Measurements from ENCODE around the gene SAP30BP.

The SAP30BP gene

DNA sequence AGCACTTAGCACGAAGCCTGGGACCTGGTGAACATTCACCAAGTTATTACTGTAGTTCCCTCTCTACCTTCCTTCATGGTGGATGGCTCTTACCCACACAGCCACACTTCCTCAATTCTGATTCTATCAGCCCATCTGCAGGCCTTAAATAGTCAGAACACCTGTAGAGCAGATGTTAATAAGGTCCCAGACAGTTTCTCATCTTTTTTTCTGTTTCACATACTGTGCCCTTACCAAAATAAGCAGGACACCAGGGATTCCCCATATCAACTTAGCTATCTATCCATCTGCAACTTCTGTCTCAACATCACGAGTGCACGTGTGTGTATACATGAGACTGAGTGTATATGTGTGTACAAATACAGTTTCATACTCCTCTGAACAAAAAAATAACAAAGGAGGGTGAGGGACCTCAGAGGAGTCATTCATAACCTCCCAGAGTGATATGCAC is 3.0 kb upstream of the SAP30BP start:
- Histone ChIP-seq H3K9ac (ENCODE audit: insufficient read length) (no peak overlapping the region), H3K4me3 (no peak overlapping the region), H3K9me3 (ENCODE audit: low read depth, low read length) (no peaks in the 10 kb centered on the region)

GRCh38 chr17:75665981-75666380 is 1.2 kb upstream of the SAP30BP start:
- peaks cover 44% of the 10 kb centered on the region for H3K36me3 ChIP-seq (ENCODE audit: insufficient read depth, low read length)
- DNase-seq (ENCODE audit: low read depth, low spot score): no peak
- no peak for TF ChIP-seq POLR2AphosphoS5 (IDR thresholded peaks at IDR 0.05; ENCODE audit: borderline replicate concordance, low read depth, low read length)
- TF ChIP-seq EZH2 (IDR thresholded peaks at IDR 0.05): no peak
- no peak for TF ChIP-seq FOXP2 (optimal IDR thresholded peaks at IDR 0.05; ENCODE audit: control extremely low read depth, extremely low read length, insufficient read depth)
- H3K9ac ChIP-seq (ENCODE audit: insufficient read length): peak overlapping the region; percentile 95
- peak overlapping the region; percentile 94 for H3K4me3 ChIP-seq
- H3K27ac ChIP-seq: no peak overlapping the region
- no peaks in the 10 kb centered on the region for H3K9me3 ChIP-seq (ENCODE audit: low read depth, low read length)

More for the DNA sequence above, 3.0 kb upstream of the SAP30BP start:
- TF ChIP-seq FOXP2 (optimal IDR thresholded peaks at IDR 0.05; ENCODE audit: control extremely low read depth, extremely low read length, insufficient read depth) (no peak), EZH2 (IDR thresholded peaks at IDR 0.05) (no peak), POLR2AphosphoS5 (IDR thresholded peaks at IDR 0.05; ENCODE audit: borderline replicate concordance, low read depth, low read length) (no peak)
- DNase-seq (ENCODE audit: low read depth, low spot score): no peak
- Histone ChIP-seq H3K36me3 (ENCODE audit: insufficient read depth, low read length) (peaks cover 27% of the 10 kb centered on the region), H3K27ac (no peak overlapping the region)

DNA sequence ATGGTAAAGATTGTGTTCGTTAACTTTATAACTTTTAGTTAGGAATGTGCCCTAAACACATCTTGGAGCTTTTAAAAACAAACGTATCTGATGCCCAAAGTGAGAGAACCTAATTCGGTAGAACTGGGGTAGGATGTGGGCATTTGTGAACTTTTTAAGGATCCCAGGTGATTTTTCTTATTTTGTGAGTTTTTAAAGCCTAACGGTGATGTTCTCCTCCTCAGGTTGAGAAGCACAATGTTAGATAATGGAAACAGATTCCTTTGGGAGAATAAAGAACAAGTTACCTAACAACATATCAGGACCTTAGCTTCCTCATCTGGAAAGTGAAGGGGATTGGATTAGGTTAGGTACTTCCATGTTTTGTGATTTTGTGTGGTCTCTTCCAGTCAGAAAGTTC is 687 bp downstream of the SAP30BP start:
- no peak overlapping the region for H3K27ac ChIP-seq
- H3K9me3 ChIP-seq (ENCODE audit: low read depth, low read length): no peaks in the 10 kb centered on the region
- DNase-seq (ENCODE audit: low read depth, low spot score): no peak
- H3K4me3 ChIP-seq: peak overlapping the region; percentile 94
- H3K36me3 ChIP-seq (ENCODE audit: insufficient read depth, low read length): peaks cover 46% of the 10 kb centered on the region
- TF ChIP-seq EZH2 (IDR thresholded peaks at IDR 0.05) (no peak), FOXP2 (optimal IDR thresholded peaks at IDR 0.05; ENCODE audit: control extremely low read depth, extremely low read length, insufficient read depth) (no peak), POLR2AphosphoS5 (IDR thresholded peaks at IDR 0.05; ENCODE audit: borderline replicate concordance, low read depth, low read length) (no peak)
- H3K9ac ChIP-seq (ENCODE audit: insufficient read length): peak overlapping the region; percentile 95

- Histone ChIP-seq H3K27ac (no peak overlapping the region), H3K36me3 (ENCODE audit: insufficient read depth, low read length) (peaks cover 52% of the 10 kb centered on the region), H3K4me3 (peak overlapping the region; percentile 94), H3K9ac (ENCODE audit: insufficient read length) (peak overlapping the region; percentile 95), H3K9me3 (ENCODE audit: low read depth, low read length) (no peaks in the 10 kb centered on the region)
- TF ChIP-seq EZH2 (IDR thresholded peaks at IDR 0.05) (no peak), FOXP2 (optimal IDR thresholded peaks at IDR 0.05; ENCODE audit: control extremely low read depth, extremely low read length, insufficient read depth) (no peak), POLR2AphosphoS5 (IDR thresholded peaks at IDR 0.05; ENCODE audit: borderline replicate concordance, low read depth, low read length) (no peak)
- DNase-seq (ENCODE audit: low read depth, low spot score): no peak
These were observed 1.4 kb downstream of the SAP30BP start for GRCh38 chr17:75668489-75668888.

DNA sequence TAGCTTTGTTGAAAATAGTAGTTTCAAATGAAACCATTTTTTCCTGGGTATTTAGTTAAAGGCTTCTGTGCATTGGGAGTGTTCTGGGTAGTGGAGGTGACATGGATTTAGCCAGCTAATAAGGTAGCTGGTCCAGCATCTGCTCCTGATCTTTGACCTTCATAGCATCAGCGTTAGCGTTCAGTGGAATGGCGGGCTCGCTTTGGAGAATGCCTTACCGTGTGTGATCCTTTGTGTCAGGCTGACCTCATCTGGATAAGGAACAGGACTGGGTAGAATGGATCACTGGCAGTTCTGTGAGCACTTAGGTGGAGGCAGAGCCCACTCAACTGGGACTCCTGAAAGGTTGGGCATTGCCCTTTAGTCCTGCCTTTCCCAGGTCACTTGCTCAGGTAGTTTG is 3.7 kb downstream of the SAP30BP start:
- no peak for DNase-seq (ENCODE audit: low read depth, low spot score)
- H3K9me3 ChIP-seq (ENCODE audit: low read depth, low read length): no peaks in the 10 kb centered on the region
- H3K4me3 ChIP-seq: no peak overlapping the region
- TF ChIP-seq FOXP2 (optimal IDR thresholded peaks at IDR 0.05; ENCODE audit: control extremely low read depth, extremely low read length, insufficient read depth): no peak
- no peak for TF ChIP-seq POLR2AphosphoS5 (IDR thresholded peaks at IDR 0.05; ENCODE audit: borderline replicate concordance, low read depth, low read length)
- no peak for TF ChIP-seq EZH2 (IDR thresholded peaks at IDR 0.05)
- H3K27ac ChIP-seq: no peak overlapping the region
- H3K9ac ChIP-seq (ENCODE audit: insufficient read length): no peak overlapping the region
- H3K36me3 ChIP-seq (ENCODE audit: insufficient read depth, low read length): peaks cover 51% of the 10 kb centered on the region

- Histone ChIP-seq H3K9me3 (ENCODE audit: low read depth, low read length) (no peaks in the 10 kb centered on the region), H3K36me3 (ENCODE audit: insufficient read depth, low read length) (peaks cover 51% of the 10 kb centered on the region), H3K27ac (no peak overlapping the region), H3K4me3 (no peak overlapping the region), H3K9ac (ENCODE audit: insufficient read length) (no peak overlapping the region)
- DNase-seq (ENCODE audit: low read depth, low spot score): no peak
- TF ChIP-seq EZH2 (IDR thresholded peaks at IDR 0.05) (no peak), POLR2AphosphoS5 (IDR thresholded peaks at IDR 0.05; ENCODE audit: borderline replicate concordance, low read depth, low read length) (no peak), FOXP2 (optimal IDR thresholded peaks at IDR 0.05; ENCODE audit: control extremely low read depth, extremely low read length, insufficient read depth) (no peak)
These were observed 4.9 kb downstream of the SAP30BP start for GRCh38 chr17:75672011-75672410.

- TF ChIP-seq FOXP2 (optimal IDR thresholded peaks at IDR 0.05; ENCODE audit: control extremely low read depth, extremely low read length, insufficient read depth) (no peak), POLR2AphosphoS5 (IDR thresholded peaks at IDR 0.05; ENCODE audit: borderline replicate concordance, low read depth, low read length) (no peak), EZH2 (IDR thresholded peaks at IDR 0.05) (no peak)
- DNase-seq (ENCODE audit: low read depth, low spot score): no peak
- Histone ChIP-seq H3K27ac (no peak overlapping the region), H3K4me3 (no peak overlapping the region), H3K9me3 (ENCODE audit: low read depth, low read length) (no peaks in the 10 kb centered on the region), H3K9ac (ENCODE audit: insufficient read length) (no peak overlapping the region), H3K36me3 (ENCODE audit: insufficient read depth, low read length) (peaks cover 59% of the 10 kb centered on the region)
These were observed 6.3 kb downstream of the SAP30BP start for GRCh38 chr17:75673487-75673886.

- H3K9ac ChIP-seq (ENCODE audit: insufficient read length): no peak overlapping the region
- H3K9me3 ChIP-seq (ENCODE audit: low read depth, low read length): no peaks in the 10 kb centered on the region
- H3K4me3 ChIP-seq: no peak overlapping the region
- no peak for TF ChIP-seq FOXP2 (optimal IDR thresholded peaks at IDR 0.05; ENCODE audit: control extremely low read depth, extremely low read length, insufficient read depth)
- no peak for TF ChIP-seq EZH2 (IDR thresholded peaks at IDR 0.05)
- TF ChIP-seq POLR2AphosphoS5 (IDR thresholded peaks at IDR 0.05; ENCODE audit: borderline replicate concordance, low read depth, low read length): no peak
- DNase-seq (ENCODE audit: low read depth, low spot score): no peak
- H3K27ac ChIP-seq: no peak overlapping the region
- H3K36me3 ChIP-seq (ENCODE audit: insufficient read depth, low read length): peaks cover 44% of the 10 kb centered on the region
These were observed 9.3 kb downstream of the SAP30BP start for GRCh38 chr17:75676461-75676860.

GRCh38 chr17:75679706-75680211 is 12.6 kb downstream of the SAP30BP start:
- Histone ChIP-seq H3K9ac (ENCODE audit: insufficient read length) (no peak overlapping the region), H3K27ac (no peak overlapping the region), H3K4me3 (no peak overlapping the region), H3K9me3 (ENCODE audit: low read depth, low read length) (no peaks in the 10 kb centered on the region), H3K36me3 (ENCODE audit: insufficient read depth, low read length) (peaks cover 24% of the 10 kb centered on the region)
- no peak for TF ChIP-seq FOXP2 (optimal IDR thresholded peaks at IDR 0.05; ENCODE audit: control extremely low read depth, extremely low read length, insufficient read depth)
- TF ChIP-seq POLR2AphosphoS5 (IDR thresholded peaks at IDR 0.05; ENCODE audit: borderline replicate concordance, low read depth, low read length): no peak
- TF ChIP-seq EZH2 (IDR thresholded peaks at IDR 0.05): no peak
- DNase-seq (ENCODE audit: low read depth, low spot score): no peak

All from SK-N-MC (cell line).